Kidney (tissue), 14 donors: ENCODE results near the gene AXL. TPM values are rescaled to one million over a fixed set of nuclear protein-coding genes. Genes with fewer than 3 reads are reported as not detected.
A peak's percentile ranks its signal among the peaks of the same experiment; 100 is the strongest.

Source experiments
- DNase-seq, 5 donors: peaks; one replicate each; pipeline ENCODE4 v3.0.0-alpha.2; 2013 to 2020
- FAIRE-seq: peaks from 2 replicates; lab custom pipeline; 2012; peaks lifted over from hg19 to GRCh38; lab: Jason Lieb, UNC
- H3K27ac ChIP-seq, 2 donors: one replicate each; pipeline ENCODE4 v1.7.0; 2013; ENCODE audit warnings: low read depth in 2 of 2, low read length in 2 of 2, inconsistent platforms in 1 of 2
- H3K27me3 ChIP-seq: one replicate; pipeline ENCODE4 v1.7.1; 2013; ENCODE audit warnings: low read length, inconsistent platforms; ENCODE audit not compliant: control insufficient read depth, insufficient read depth
- H3K36me3 ChIP-seq, 3 donors: one replicate each; pipeline versions ENCODE4 v1.7.0 to v1.7.1; 2013; ENCODE audit warnings: low read length in 3 of 3, control low read depth in 1 of 3, inconsistent platforms in 1 of 3; ENCODE audit not compliant: insufficient read depth in 3 of 3, control insufficient read depth in 2 of 3
- H3K4me1 ChIP-seq, 3 donors: one replicate each; pipeline versions ENCODE4 v1.7.0 to v1.7.1; 2013; ENCODE audit warnings: low read length in 3 of 3, inconsistent platforms in 1 of 3, low read depth in 1 of 3; ENCODE audit not compliant: control insufficient read depth in 2 of 3, insufficient read depth in 2 of 3
- H3K4me3 ChIP-seq, 3 donors: one replicate each; pipeline versions ENCODE4 v1.7.0 to v1.8.1; 2013; ENCODE audit warnings: low read length in 3 of 3, control low read depth in 1 of 3, inconsistent platforms in 1 of 3
- H3K9ac ChIP-seq, 3 donors: one replicate each; pipeline versions ENCODE4 v1.7.0 to v1.7.1; 2013; ENCODE audit warnings: low read length in 3 of 3, control low read depth in 1 of 3, inconsistent platforms in 1 of 3
- H3K9me3 ChIP-seq, 3 donors: one replicate each; pipeline versions ENCODE4 v1.7.0 to v1.7.1; 2013; ENCODE audit warnings: low read length in 3 of 3, control low read depth in 1 of 3, inconsistent platforms in 1 of 3; ENCODE audit not compliant: control insufficient read depth in 2 of 3, insufficient read depth in 1 of 3
- intact Hi-C: fragments of 100-400 bp; cut with DNase I; formaldehyde crosslinking; loops from one replicate; pipeline ENCODE4 v1.11.1; 2022
- polyA plus RNA-seq: library from polyadenylated mRNA; stranded (reverse); fragments of 350-450 nt; fragmentation: Illumina TruSeq; extraction: RNeasy Lipid Tissue Mini Kit (QIAGEN cat#74804); gene quantifications from one replicate; pipeline ENCODE4 v1.2.3, GENCODE V29; 2014; ENCODE audit warnings: low read depth, low replicate concordance; ENCODE audit not compliant: insufficient read depth
- total RNA-seq: library from RNA; stranded (reverse); fragmentation: NEBNext Ultra II Directional; extraction: Animal tissue kit (Norgen Biotek cat#: 25700); gene quantifications from one replicate; pipeline ENCODE4 v1.2.1, GENCODE V29; 2021
- TF ChIP-seq, protein P1 (sequence below): IDR thresholded peaks from 3 replicates; pipeline ENCODE4 v1.5.1; 2012; ENCODE audit warnings: mild to moderate bottlenecking, moderate library complexity, borderline replicate concordance; ENCODE audit not compliant: insufficient read depth; ENCODE audit errors: extremely low read depth
- donor health status: control.
- donor health status: control.
- donor health status: control.
- donor health status: control.
- donor health status: control.
- donor health status: DM: yes; HTN: yes; CAD: no.
- donor health status: Normal renal cell carcinoma (clear cell type).

AXL gene
- total and polyA plus RNA-seq, 2 donors from 2014 or later: 6.3 to 37.4 TPM

DNA sequence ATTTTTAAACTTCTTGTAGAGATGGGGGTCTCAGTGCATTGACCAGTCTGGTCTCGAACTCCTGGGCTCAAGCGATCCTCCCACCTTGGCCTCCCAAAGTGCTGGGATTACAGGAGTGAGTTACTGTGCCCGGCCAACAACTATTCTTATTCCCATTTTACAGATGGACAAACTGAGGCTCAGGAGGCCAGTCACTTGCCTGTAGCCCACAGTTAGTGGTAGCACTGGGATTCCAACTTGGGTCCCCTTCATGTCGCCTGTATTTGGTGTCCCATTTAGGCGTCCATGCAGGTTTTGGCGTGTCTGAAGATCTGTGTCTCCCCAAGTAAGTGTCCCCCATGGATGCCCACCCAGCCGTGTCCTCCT, 791 bp upstream of the AXL start:
- TF ChIP-seq, protein P1, sequence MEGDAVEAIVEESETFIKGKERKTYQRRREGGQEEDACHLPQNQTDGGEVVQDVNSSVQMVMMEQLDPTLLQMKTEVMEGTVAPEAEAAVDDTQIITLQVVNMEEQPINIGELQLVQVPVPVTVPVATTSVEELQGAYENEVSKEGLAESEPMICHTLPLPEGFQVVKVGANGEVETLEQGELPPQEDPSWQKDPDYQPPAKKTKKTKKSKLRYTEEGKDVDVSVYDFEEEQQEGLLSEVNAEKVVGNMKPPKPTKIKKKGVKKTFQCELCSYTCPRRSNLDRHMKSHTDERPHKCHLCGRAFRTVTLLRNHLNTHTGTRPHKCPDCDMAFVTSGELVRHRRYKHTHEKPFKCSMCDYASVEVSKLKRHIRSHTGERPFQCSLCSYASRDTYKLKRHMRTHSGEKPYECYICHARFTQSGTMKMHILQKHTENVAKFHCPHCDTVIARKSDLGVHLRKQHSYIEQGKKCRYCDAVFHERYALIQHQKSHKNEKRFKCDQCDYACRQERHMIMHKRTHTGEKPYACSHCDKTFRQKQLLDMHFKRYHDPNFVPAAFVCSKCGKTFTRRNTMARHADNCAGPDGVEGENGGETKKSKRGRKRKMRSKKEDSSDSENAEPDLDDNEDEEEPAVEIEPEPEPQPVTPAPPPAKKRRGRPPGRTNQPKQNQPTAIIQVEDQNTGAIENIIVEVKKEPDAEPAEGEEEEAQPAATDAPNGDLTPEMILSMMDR: no peak
- Histone ChIP-seq H3K4me1 (no peaks in the 10 kb centered on the region), H3K27me3 (no peaks in the 10 kb centered on the region), H3K36me3 (no peaks in the 10 kb centered on the region), H3K27ac (peak overlapping the region; percentile 72 to 74), H3K9me3 (no peaks in the 10 kb centered on the region), H3K4me3 (peak overlapping the region in 2 of 3 donors; percentile 30 to 59), H3K9ac (peak overlapping the region in 1 of 3 donors; percentile 55)
- no peak for FAIRE-seq
- intact Hi-C loops: no loop called here
- no peak for DNase-seq

DNA sequence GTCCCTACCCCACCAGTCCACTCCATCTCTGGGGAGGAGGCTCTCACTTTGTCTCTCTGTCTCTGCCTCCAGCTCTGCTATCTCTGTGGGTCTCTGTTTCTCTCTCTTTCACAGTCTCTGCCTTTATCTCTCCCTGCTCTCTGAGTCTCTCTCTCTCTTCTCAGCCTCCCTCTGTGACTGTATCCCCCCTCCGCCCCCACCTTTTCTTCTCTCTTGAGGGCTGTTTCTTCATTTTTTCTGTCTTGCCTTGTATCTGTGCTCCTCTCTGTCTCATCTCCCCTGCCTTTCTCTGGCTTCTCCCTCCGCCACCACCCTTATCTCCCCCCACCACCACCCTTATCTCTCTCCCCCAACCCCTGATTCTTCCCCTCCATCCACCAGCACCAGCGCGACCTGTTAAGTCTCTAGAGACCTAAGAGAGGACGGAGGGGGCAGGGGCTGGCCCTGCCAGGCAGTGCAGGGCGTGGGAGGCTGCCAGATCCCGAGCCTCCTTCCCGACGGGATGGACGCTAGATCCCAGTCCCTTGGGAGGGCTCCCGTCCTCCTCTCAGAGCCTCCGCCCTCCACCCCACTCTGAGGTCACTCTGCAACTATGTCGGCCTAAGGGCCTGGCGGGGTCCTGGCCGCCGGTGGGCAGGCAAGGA, 1.0 kb downstream of the AXL start:
- intact Hi-C loops: no loop called here
- DNase-seq: peak in 1 of 5 donors; percentile 80
- TF ChIP-seq, protein P1: no peak
- Histone ChIP-seq H3K4me1 (no peaks in the 10 kb centered on the region), H3K27ac (peak overlapping the region; percentile 74 to 81), H3K36me3 (no peaks in the 10 kb centered on the region), H3K4me3 (peak overlapping the region; percentile 23 to 59 (median 29)), H3K9me3 (no peaks in the 10 kb centered on the region), H3K27me3 (no peaks in the 10 kb centered on the region), H3K9ac (peak overlapping the region in 2 of 3 donors; percentile 3 to 65)
- FAIRE-seq: no peak

DNA sequence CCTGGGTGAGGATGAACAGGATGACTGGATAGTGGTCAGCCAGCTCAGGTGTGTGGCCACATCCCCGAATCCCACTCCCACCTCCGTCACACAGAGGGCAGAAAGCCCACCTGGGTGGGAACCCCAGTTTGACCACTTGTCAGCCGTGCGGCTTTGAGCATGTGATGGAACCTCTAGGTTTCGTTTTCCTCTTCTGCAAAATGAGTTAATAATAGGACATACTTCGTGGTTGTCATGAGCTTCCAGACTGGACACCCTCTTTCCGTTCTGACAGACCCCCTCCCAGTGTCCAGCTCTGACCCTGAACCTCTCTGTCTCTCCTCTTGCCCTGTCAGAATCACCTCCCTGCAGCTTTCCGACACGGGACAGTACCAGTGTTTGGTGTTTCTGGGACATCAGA, 1.8 kb downstream of the AXL start:
- Histone ChIP-seq H3K27me3 (no peaks in the 10 kb centered on the region), H3K36me3 (no peaks in the 10 kb centered on the region), H3K9ac (no peak overlapping the region), H3K9me3 (no peaks in the 10 kb centered on the region), H3K27ac (peak overlapping the region; percentile 74 to 81), H3K4me3 (peak overlapping the region in 1 of 3 donors; percentile 59), H3K4me1 (peaks cover 0 to 2% (median 0%) of the 10 kb centered on the region in 3 donors)
- FAIRE-seq: no peak
- TF ChIP-seq, protein P1: no peak
- DNase-seq: no peak
- intact Hi-C loops: no loop called here
